Measurements from ENCODE around the gene PNRC1. TPM values are rescaled to one million over a fixed set of nuclear protein-coding genes. Genes with fewer than 3 reads are reported as not detected.

The PNRC1 gene
- total RNA-seq (ENCODE audit: low replicate concordance) = 20.1 and 29.2 TPM in 2 replicates

DNA sequence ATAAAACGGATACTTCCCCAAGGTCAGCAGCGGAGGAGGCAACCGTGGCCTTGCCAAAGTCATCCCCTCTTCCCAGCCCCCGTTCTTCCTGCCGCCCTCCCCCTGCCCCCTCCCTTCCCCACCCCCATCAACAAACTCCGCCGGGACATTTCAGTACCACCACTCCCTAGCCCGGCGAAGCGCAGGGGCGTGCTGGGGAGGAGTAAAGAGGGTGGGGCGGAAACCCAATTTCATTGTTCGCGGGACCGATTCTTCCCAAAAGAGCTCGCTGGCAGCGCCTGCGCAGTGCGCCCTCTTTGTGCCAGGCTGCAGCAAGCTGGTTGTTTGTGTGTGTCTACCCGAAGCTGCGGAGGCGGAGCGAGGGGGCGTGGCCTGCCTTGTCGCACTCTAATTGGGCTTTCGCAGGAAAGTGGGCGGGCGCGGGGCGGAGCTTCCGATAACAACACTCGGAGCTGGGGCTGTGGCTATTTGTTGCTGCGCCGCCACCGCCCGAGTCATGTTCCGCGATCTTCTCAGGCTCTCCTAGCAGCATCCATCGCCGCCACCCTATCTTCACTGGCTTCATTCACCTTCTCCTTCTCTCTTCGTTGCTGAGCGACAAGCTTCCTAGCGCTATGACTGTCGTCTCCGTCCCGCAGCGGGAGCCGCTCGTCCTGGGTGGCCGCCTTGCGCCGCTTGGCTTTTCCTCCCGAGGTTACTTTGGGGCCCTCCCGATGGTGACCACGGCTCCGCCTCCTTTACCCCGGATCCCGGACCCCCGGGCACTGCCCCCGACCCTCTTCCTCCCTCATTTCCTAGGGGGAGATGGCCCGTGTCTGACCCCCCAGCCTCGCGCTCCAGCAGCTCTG, at the start of gene PNRC1:
PNRC1 (plus strand) TSS at position 471 of the 848 bp plus-strand sequence; CDS start at position 615, 144 bp downstream.

DNA sequence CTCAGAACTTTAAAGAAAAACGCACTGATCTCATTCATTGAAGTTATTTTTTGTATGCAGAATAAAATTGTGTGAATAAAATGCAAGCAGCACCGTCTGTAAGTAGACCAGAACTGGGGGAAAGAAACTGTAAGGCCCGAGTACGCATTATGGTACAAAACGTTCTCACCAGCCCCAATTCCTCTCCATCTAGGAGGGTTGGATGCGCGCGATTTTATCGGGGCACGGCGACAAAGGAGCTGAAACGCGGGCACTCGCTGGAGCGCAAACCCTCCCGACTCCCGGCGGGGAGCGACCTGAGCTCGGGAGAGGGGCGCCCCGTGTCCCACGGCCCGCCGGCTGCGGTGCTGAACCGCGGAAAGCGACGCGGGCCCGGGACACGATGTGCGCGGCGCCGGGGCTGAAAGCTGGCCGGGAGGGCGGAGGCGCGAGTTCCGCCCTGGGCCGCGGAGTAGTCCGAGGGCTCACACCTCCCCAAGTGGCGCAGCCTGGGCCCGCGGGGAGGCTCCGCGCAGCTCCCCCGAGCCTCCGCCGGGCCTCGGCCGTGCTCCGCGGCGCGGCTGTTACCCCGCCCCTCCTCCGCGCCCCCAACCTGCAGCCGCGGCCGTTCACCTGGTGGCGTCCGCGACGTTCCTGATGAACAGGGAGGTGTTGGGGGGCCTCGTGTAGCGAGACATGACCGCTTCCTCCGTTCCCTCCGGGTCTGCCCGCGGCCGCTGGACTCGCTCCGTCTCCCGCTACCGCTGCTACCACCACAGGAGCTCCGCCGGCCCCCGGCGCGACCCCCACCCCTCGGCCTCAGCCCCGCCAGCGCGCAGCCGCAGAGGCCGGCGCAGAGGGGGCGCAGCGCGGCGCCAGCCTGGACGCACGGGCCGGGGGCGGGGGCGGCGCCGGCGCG, 36.9 kb downstream of the PNRC1 start, which contains the start of gene SRSF12:
SRSF12 (minus strand) TSS at position 861 of the 898 bp plus-strand sequence; CDS start at position 677, 184 bp downstream.

Other genes with a start within 250 kb of the PNRC1 start
- 8.9 and 18.0 TPM in 2 replicates for gene RNGTT, start 117.1 kb upstream of the PNRC1 start, total RNA-seq (ENCODE audit: low replicate concordance)
- gene SRSF12, start 37.3 kb downstream of the PNRC1 start, total RNA-seq (ENCODE audit: low replicate concordance) = 0.08 and 0.12 TPM in 2 replicates
- gene PM20D2, start 65.3 kb downstream of the PNRC1 start, total RNA-seq (ENCODE audit: low replicate concordance) = 1.4 and 1.9 TPM in 2 replicates
- gene GABRR1, start 136.6 kb downstream of the PNRC1 start, total RNA-seq (ENCODE audit: low replicate concordance) = not detected in 2 replicates
- 0.23 and 0.35 TPM in 2 replicates for gene GABRR2, start 234.5 kb downstream of the PNRC1 start, total RNA-seq (ENCODE audit: low replicate concordance)